CD4-positive, alpha-beta T cell (primary cell): Measurements from ENCODE around the gene IQCB1. TPM values are rescaled to one million over a fixed set of nuclear protein-coding genes. Genes with fewer than 3 reads are reported as not detected.

ENCODE experiments used
- ATAC-seq: fragments of 200-7000 bp; cut with Tn5 transposase; one replicate; pipeline ENCODE4 v1.10.0; 2022; ENCODE audit warnings: mild to moderate bottlenecking; ENCODE audit not compliant: poor library complexity
- CTCF ChIA-PET: fragments of 350-600 bp; sonication (Branson Sonifier 250); formaldehyde crosslinking; loops from one replicate; lab custom pipeline; 2021; ENCODE audit warnings: antibody characterized with exemption, inconsistent platforms; lab: Charles Lee
- POLR2A ChIA-PET: fragments of 350-600 bp; sonication (Branson Sonifier 250); formaldehyde crosslinking; loops from one replicate; lab custom pipeline; 2021; ENCODE audit warnings: antibody characterized with exemption, inconsistent platforms; lab: Charles Lee
- DNase-seq, 14 experiments: peaks; one replicate each; pipeline ENCODE4 v3.0.0-alpha.2; 2013 to 2020; ENCODE audit warnings: mixed read lengths in 2 of 14
- H3K27ac ChIP-seq, 2 donors: one replicate each; pipeline versions ENCODE4 v1.5.1 to v1.7.0; 2013; ENCODE audit warnings: low read length in 2 of 2, low read depth in 1 of 2, mild to moderate bottlenecking in 1 of 2
- H3K27me3 ChIP-seq, 2 experiments: 1 replicate in 1 of 2; 2 replicates in 1 of 2; pipeline versions ENCODE4 v1.6.1 to v1.7.0; 2013; ENCODE audit warnings: low read length in 2 of 2, control low read depth in 1 of 2, mild to moderate bottlenecking in 1 of 2, moderate library complexity in 1 of 2; ENCODE audit not compliant: insufficient read depth in 2 of 2, control insufficient read depth in 1 of 2
- H3K36me3 ChIP-seq: one replicate; pipeline ENCODE4 v1.6.1; 2013; ENCODE audit warnings: low read length, control low read depth; ENCODE audit not compliant: insufficient read depth
- H3K4me1 ChIP-seq: one replicate; pipeline ENCODE4 v1.6.1; 2013; ENCODE audit warnings: low read length, control low read depth; ENCODE audit not compliant: insufficient read depth
- H3K4me3 ChIP-seq: one replicate; pipeline ENCODE4 v1.5.1; 2013; ENCODE audit warnings: mild to moderate bottlenecking, low read length, moderate library complexity
- H3K9me3 ChIP-seq, 2 experiments: 1 replicate in 1 of 2; 2 replicates in 1 of 2; pipeline versions ENCODE4 v1.6.1 to v1.7.0; 2013; ENCODE audit warnings: low read length in 2 of 2, mild to moderate bottlenecking in 2 of 2, control low read depth in 1 of 2, moderate library complexity in 1 of 2; ENCODE audit not compliant: control insufficient read depth in 1 of 2, insufficient read depth in 1 of 2
- H3K27ac Mint-ChIP-seq: one replicate; pipeline ENCODE4 v1.8.0; 2020; ENCODE audit warnings: mixed read lengths
- H3K27me3 Mint-ChIP-seq: one replicate; pipeline ENCODE4 v1.8.0; 2021; ENCODE audit warnings: mixed read lengths
- H3K36me3 Mint-ChIP-seq: one replicate; pipeline ENCODE4 v1.8.0; 2021; ENCODE audit warnings: low read depth, mixed read lengths
- H3K4me1 Mint-ChIP-seq: one replicate; pipeline ENCODE4 v1.8.0; 2021; ENCODE audit warnings: low read depth, mixed read lengths
- H3K4me3 Mint-ChIP-seq: one replicate; pipeline ENCODE4 v1.8.0; 2020; ENCODE audit warnings: mild to moderate bottlenecking, mixed read lengths
- H3K9me3 Mint-ChIP-seq: one replicate; pipeline ENCODE4 v1.8.0; 2020; ENCODE audit warnings: mixed read lengths
- intact Hi-C, 2 experiments: fragments of 100-400 bp; cut with DNase I in 1 of 2; cut with micrococcal nuclease in 1 of 2; formaldehyde crosslinking; loops; one replicate each; pipeline versions ENCODE4 v1.15.1 to v1.9.0; 2023 to 2025; cut with DNase I, micrococcal nuclease
- total RNA-seq, 174 experiments: library from RNA in 2 of 174; stranded (reverse) in 2 of 174; gene quantifications; one replicate each; pipeline ENCODE4 v1.2.3 and lab custom pipeline; 2021 to 2026
- TF ChIP-seq, protein P1 (sequence below): fragments of 200-600 bp; IDR thresholded peaks from one replicate; pipeline ENCODE4 v1.8.0; 2022; ENCODE audit warnings: antibody characterized with exemption, mild to moderate bottlenecking

IQCB1 gene
- total RNA-seq, 2 experiments from 2014 or later: 39.6 to 41.3 TPM

- H3K27ac Mint-ChIP-seq: no peak overlapping the region
- Histone ChIP-seq H3K27ac (no peak overlapping the region), H3K27me3 (no peaks in the 10 kb centered on the region), H3K9me3 (no peaks in the 10 kb centered on the region), H3K4me1 (no peaks in the 10 kb centered on the region), H3K4me3 (no peak overlapping the region), H3K36me3 (peaks cover 13% of the 10 kb centered on the region)
- TF ChIP-seq, protein P1, sequence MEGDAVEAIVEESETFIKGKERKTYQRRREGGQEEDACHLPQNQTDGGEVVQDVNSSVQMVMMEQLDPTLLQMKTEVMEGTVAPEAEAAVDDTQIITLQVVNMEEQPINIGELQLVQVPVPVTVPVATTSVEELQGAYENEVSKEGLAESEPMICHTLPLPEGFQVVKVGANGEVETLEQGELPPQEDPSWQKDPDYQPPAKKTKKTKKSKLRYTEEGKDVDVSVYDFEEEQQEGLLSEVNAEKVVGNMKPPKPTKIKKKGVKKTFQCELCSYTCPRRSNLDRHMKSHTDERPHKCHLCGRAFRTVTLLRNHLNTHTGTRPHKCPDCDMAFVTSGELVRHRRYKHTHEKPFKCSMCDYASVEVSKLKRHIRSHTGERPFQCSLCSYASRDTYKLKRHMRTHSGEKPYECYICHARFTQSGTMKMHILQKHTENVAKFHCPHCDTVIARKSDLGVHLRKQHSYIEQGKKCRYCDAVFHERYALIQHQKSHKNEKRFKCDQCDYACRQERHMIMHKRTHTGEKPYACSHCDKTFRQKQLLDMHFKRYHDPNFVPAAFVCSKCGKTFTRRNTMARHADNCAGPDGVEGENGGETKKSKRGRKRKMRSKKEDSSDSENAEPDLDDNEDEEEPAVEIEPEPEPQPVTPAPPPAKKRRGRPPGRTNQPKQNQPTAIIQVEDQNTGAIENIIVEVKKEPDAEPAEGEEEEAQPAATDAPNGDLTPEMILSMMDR: no peak
- H3K4me3 Mint-ChIP-seq: no peak overlapping the region
- POLR2A ChIA-PET: no interaction called here
- H3K36me3 Mint-ChIP-seq: peaks cover 73% of the 10 kb centered on the region
- CTCF ChIA-PET: no interaction called here
- H3K4me1 Mint-ChIP-seq: no peaks in the 10 kb centered on the region
- ATAC-seq: no peak
- DNase-seq: no peak
- intact Hi-C loops: no loop called here
- no peaks in the 10 kb centered on the region for H3K27me3 Mint-ChIP-seq
- no peaks in the 10 kb centered on the region for H3K9me3 Mint-ChIP-seq
Observed at GRCh38 chr3:121796970-121797369, 37.9 kb downstream of the IQCB1 start.

DNA sequence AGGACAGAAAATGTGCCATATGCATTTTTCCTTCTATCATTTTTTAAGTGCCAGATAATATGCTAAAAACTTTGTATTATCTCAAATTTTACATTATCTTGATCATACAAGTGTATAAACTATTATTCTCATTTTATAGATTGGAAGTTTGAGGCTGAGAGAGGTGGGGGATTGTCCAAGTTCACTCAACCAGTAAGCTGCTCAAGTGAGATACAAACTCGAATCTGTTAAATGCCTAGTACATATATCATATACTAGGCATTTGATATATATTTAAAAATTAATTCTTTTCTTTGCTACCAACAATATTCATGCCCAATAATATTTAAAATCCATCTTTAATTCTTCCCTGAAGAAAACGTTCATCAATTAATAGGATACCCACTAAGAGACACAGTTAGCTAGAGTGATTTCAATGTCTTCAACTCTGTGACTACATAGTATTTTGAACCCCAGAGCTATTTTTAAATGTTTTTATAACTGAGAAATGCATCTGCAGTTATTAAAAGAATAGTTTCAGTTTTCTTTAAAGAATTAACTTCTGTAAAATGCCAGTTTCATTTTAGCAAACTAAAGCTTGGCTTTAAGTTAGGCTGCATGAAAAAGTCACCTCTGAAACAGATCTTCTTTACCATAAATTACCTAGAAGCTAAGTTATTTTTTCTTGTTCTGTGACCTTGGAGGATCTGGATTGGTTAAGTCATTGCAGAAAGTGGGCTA is 40.4 kb downstream of the IQCB1 start:
- H3K4me1 Mint-ChIP-seq: no peaks in the 10 kb centered on the region
- H3K9me3 Mint-ChIP-seq: no peaks in the 10 kb centered on the region
- no peak for ATAC-seq
- Histone ChIP-seq H3K27me3 (no peaks in the 10 kb centered on the region), H3K9me3 (no peaks in the 10 kb centered on the region), H3K4me1 (no peaks in the 10 kb centered on the region), H3K36me3 (peaks cover 17% of the 10 kb centered on the region), H3K27ac (no peak overlapping the region), H3K4me3 (no peak overlapping the region)
- ChIA-PET CTCF (no interaction called here), POLR2A (no interaction called here)
- H3K27me3 Mint-ChIP-seq: no peaks in the 10 kb centered on the region
- no peak overlapping the region for H3K27ac Mint-ChIP-seq
- DNase-seq: no peak
- intact Hi-C loops: no loop called here
- H3K4me3 Mint-ChIP-seq: no peak overlapping the region
- TF ChIP-seq, protein P1: no peak
- peaks cover 74% of the 10 kb centered on the region for H3K36me3 Mint-ChIP-seq

GRCh38 chr3:121793078-121793477 is 41.8 kb downstream of the IQCB1 start:
- Histone ChIP-seq H3K4me3 (no peak overlapping the region), H3K27me3 (no peaks in the 10 kb centered on the region), H3K27ac (no peak overlapping the region), H3K9me3 (no peaks in the 10 kb centered on the region), H3K36me3 (peaks cover 30% of the 10 kb centered on the region), H3K4me1 (no peaks in the 10 kb centered on the region)
- peaks cover 78% of the 10 kb centered on the region for H3K36me3 Mint-ChIP-seq
- intact Hi-C loops: no loop called here
- TF ChIP-seq, protein P1: no peak
- no peak overlapping the region for H3K27ac Mint-ChIP-seq
- no peak overlapping the region for H3K4me3 Mint-ChIP-seq
- H3K4me1 Mint-ChIP-seq: no peaks in the 10 kb centered on the region
- no peaks in the 10 kb centered on the region for H3K9me3 Mint-ChIP-seq
- POLR2A ChIA-PET: no interaction called here
- CTCF ChIA-PET: no interaction called here
- no peaks in the 10 kb centered on the region for H3K27me3 Mint-ChIP-seq
- no peak for ATAC-seq
- no peak for DNase-seq
